ENCODE results near the gene UNC13A.

DNA sequence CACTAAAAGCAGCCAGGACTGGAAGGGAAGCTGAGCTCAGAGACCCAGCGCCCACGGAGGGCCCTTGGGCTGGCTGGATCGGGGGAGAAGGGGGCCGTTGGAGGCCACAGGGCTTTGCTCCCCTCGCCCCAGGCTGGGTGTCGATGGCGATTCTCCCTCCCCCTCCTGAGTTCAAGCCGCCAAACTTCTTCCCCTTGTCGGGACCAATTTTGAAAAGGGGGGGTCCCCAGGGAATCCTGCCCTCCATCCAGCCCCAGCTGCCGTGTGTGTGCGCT is 71.5 kb downstream of the UNC13A start:
- TF ChIP-seq, protein P1, sequence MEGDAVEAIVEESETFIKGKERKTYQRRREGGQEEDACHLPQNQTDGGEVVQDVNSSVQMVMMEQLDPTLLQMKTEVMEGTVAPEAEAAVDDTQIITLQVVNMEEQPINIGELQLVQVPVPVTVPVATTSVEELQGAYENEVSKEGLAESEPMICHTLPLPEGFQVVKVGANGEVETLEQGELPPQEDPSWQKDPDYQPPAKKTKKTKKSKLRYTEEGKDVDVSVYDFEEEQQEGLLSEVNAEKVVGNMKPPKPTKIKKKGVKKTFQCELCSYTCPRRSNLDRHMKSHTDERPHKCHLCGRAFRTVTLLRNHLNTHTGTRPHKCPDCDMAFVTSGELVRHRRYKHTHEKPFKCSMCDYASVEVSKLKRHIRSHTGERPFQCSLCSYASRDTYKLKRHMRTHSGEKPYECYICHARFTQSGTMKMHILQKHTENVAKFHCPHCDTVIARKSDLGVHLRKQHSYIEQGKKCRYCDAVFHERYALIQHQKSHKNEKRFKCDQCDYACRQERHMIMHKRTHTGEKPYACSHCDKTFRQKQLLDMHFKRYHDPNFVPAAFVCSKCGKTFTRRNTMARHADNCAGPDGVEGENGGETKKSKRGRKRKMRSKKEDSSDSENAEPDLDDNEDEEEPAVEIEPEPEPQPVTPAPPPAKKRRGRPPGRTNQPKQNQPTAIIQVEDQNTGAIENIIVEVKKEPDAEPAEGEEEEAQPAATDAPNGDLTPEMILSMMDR (IDR thresholded peaks at IDR 0.05; ENCODE audit: insufficient read depth, low read depth, low read length): no peak
- TF ChIP-seq EZH2 (IDR thresholded peaks at IDR 0.05; ENCODE audit: insufficient read depth, low read length): no peak
